Transverse colon (tissue), 4 donors: ENCODE data around the gene CRAMP1. TPM values are rescaled to one million over a fixed set of nuclear protein-coding genes. Genes with fewer than 3 reads are reported as not detected.

Experiments used
- DNase-seq: peaks from one replicate; pipeline ENCODE4 v3.0.0-alpha.2; 2019
- H3K27ac ChIP-seq, 4 donors: fragments of 200-600 bp; sonication (generic); 2 replicates each; pipeline ENCODE4 v1.5.1; 2016 to 2018; ENCODE audit warnings: inconsistent platforms in 4 of 4
- H3K27me3 ChIP-seq: fragments of 200-600 bp; sonication (generic); 2 replicates; pipeline ENCODE4 v1.5.1; 2017; ENCODE audit warnings: inconsistent platforms
- H3K36me3 ChIP-seq, 4 donors: fragments of 200-600 bp; sonication (generic); 2 replicates each; pipeline ENCODE4 v1.5.1; 2017 to 2019; ENCODE audit warnings: inconsistent platforms in 4 of 4
- H3K4me1 ChIP-seq, 4 donors: fragments of 200-600 bp; sonication (generic); 2 replicates each; pipeline ENCODE4 v1.5.1; 2017 to 2020; ENCODE audit warnings: inconsistent platforms in 4 of 4
- H3K4me3 ChIP-seq, 4 donors: fragments of 200-600 bp; sonication (generic); 1 replicate in 1 of 4; 2 replicates in 3 of 4; pipeline versions ENCODE4 v1.5.1 to v1.6.1; 2017 to 2019; ENCODE audit warnings: inconsistent platforms in 4 of 4
- H3K9me3 ChIP-seq, 2 donors: fragments of 200-600 bp; sonication (generic); 2 replicates each; pipeline ENCODE4 v1.5.1; 2017 to 2019; ENCODE audit warnings: inconsistent platforms in 2 of 2
- CTCF ChIP-seq, 5 experiments: fragments of 200-600 bp in 3 of 5; fragments of 450-650 bp in 2 of 5; sonication (generic) in 3 of 5; IDR thresholded peaks; 1 replicate in 2 of 5; 2 replicates in 3 of 5; pipeline ENCODE4 v1.5.1; 2016 to 2017; ENCODE audit warnings: antibody characterized with exemption in 5 of 5, inconsistent platforms in 3 of 5, mild to moderate bottlenecking in 2 of 5, moderate library complexity in 1 of 5
- EP300 ChIP-seq: sonication (generic); formaldehyde crosslinking; IDR thresholded peaks from one replicate; pipeline ENCODE4 v1.6.1; 2017; ENCODE audit warnings: antibody characterized with exemption, low read depth
- POLR2A ChIP-seq: fragments of 450-650 bp; IDR thresholded peaks from one replicate; pipeline ENCODE4 v1.6.1; 2016; ENCODE audit warnings: antibody characterized with exemption, mild to moderate bottlenecking, moderate library complexity
- POLR2AphosphoS5 ChIP-seq, 3 donors: sonication (generic); formaldehyde crosslinking; IDR thresholded peaks; one replicate each; pipeline ENCODE4 v1.6.1; 2016; ENCODE audit warnings: antibody characterized with exemption in 3 of 3
- WGBS, 2 donors: methylation state at CpG; one replicate each; pipeline ENCODE4 v1.1.5; 2018; ENCODE audit warnings: low coverage in 1 of 2; 5-methylcytosine and 5-hydroxymethylcytosine counted together
- in situ Hi-C, 4 donors: fragments of 200-750 bp; cut with MboI; loops; one replicate each; pipeline versions ENCODE4 v1.15.0 to v1.15.1; 2017; ENCODE audit warnings: low sequenced_read_pairs in 3 of 4, low pct_ligation_motif_present in 1 of 4, low pct_unique_long_range_greater_than_20kb in 1 of 4
- intact Hi-C: fragments of 100-400 bp; cut with DNase I; formaldehyde crosslinking; loops from one replicate; pipeline ENCODE4 v1.15.1; 2023; ENCODE audit warnings: low total_unique reads
- total RNA-seq, 4 donors: library from RNA; depleted of rRNA; stranded (reverse); fragments of >200 nt; gene quantifications; one replicate each; pipeline ENCODE4 v1.1.0, GENCODE V29; 2016

CRAMP1 gene
- total RNA-seq, 4 donors from 2014 or later, result 10.1 to 52.7 (median 16.2) TPM

GRCh38 chr16:1610071-1610898 lies 1.9 kb upstream of the CRAMP1 start:
- Histone ChIP-seq H3K4me1 (peaks cover 14 to 42% (median 36%) of the 10 kb centered on the region in 4 donors), H3K4me3 (peak overlapping the region; percentile 46 to 96 (median 72)), H3K27me3 (no peaks in the 10 kb centered on the region), H3K9me3 (no peaks in the 10 kb centered on the region), H3K36me3 (no peaks in the 10 kb centered on the region), H3K27ac (peak overlapping the region; percentile 90 to 95 (median 93))
- WGBS, 2 donors, result 1% methylated on average over 88 of the region's 90 CpGs; no CpG with 5 or more reads in 1 of the 2 donors
- in situ Hi-C loops (no loop called here), intact Hi-C loops (no loop called here)
- TF ChIP-seq POLR2AphosphoS5 (IDR thresholded peaks at IDR 0.05) (peak in 1 of 3 donors; percentile 57), POLR2A (no peak), EP300 (no peak), CTCF (IDR thresholded peaks at IDR 0.05) (no peak)
- DNase-seq, result peak; percentile 94

- intact Hi-C loops (no loop called here), in situ Hi-C loops (no loop called here)
- Histone ChIP-seq H3K27ac (peak overlapping the region; percentile 90 to 95 (median 93)), H3K4me3 (peak overlapping the region; percentile 10 to 96 (median 60)), H3K36me3 (no peaks in the 10 kb centered on the region), H3K4me1 (peaks cover 17 to 47% (median 43%) of the 10 kb centered on the region in 4 donors), H3K27me3 (no peaks in the 10 kb centered on the region), H3K9me3 (no peaks in the 10 kb centered on the region)
- 5 to 6% methylated on average over 6 to 52 of the region's 60 CpGs for WGBS, 2 donors
- peak; percentile 12 for DNase-seq
- TF ChIP-seq EP300 (no peak), POLR2A (no peak), CTCF (IDR thresholded peaks at IDR 0.05) (no peak), POLR2AphosphoS5 (IDR thresholded peaks at IDR 0.05) (no peak)
Measured at GRCh38 chr16:1610899-1611632, 1.1 kb upstream of the CRAMP1 start.

- H3K4me1 ChIP-seq, result peaks cover 17 to 50% (median 44%) of the 10 kb centered on the region in 4 donors
- 0% methylated on average over 5 to 17 of the region's 20 CpGs for WGBS, 2 donors
- intact Hi-C loops, result no loop called here
Measured at GRCh38 chr16:1613211-1613622, 1.1 kb downstream of the CRAMP1 start.

More at GRCh38 chr16:1613211-1613622, 1.1 kb downstream of the CRAMP1 start:
- no peak for DNase-seq
- no peaks in the 10 kb centered on the region for H3K9me3 ChIP-seq
- TF ChIP-seq EP300 (no peak), POLR2A (no peak), CTCF (IDR thresholded peaks at IDR 0.05) (no peak), POLR2AphosphoS5 (IDR thresholded peaks at IDR 0.05) (no peak)
- no peaks in the 10 kb centered on the region for H3K36me3 ChIP-seq
- peak overlapping the region; percentile 87 to 95 (median 93) for H3K27ac ChIP-seq
- peak overlapping the region; percentile 95 to 100 (median 97) for H3K4me3 ChIP-seq
- in situ Hi-C loops, result no loop called here
- H3K27me3 ChIP-seq, result no peaks in the 10 kb centered on the region
